Smooth muscle cell (in vitro differentiated cells): Measurements from ENCODE around the gene ADAM29. TPM values are rescaled to one million over a fixed set of nuclear protein-coding genes. Genes with fewer than 3 reads are reported as not detected.
"Not testable (repeated sequence)": the region's sequence is repeated elsewhere in the genome, so short reads cannot be mapped to it uniquely, and the experiment has no call there.

Experiments
- DNase-seq: peaks from one replicate; lab custom pipeline; 2025; ENCODE audit not compliant: unreplicated experiment; lab: John Stamatoyannopoulos, UW
- H2AFZ ChIP-seq: fragments of 200-600 bp; sonication (generic); 2 replicates; pipeline ENCODE4 v1.6.0; 2016; ENCODE audit warnings: antibody characterized with exemption, low read depth, mild to moderate bottlenecking
- H3F3A ChIP-seq: fragments of 200-600 bp; sonication (generic); 2 replicates; pipeline ENCODE4 v1.6.0; 2017; ENCODE audit warnings: antibody characterized with exemption, low read depth
- H3K27ac ChIP-seq: fragments of 200-600 bp; sonication (generic); 2 replicates; pipeline ENCODE4 v1.5.1; 2016; ENCODE audit warnings: low read depth, mild to moderate bottlenecking
- H3K27me3 ChIP-seq: fragments of 200-600 bp; sonication (generic); 2 replicates; pipeline ENCODE4 v1.6.1; 2016; ENCODE audit warnings: low read depth, mild to moderate bottlenecking
- H3K36me3 ChIP-seq: fragments of 200-600 bp; sonication (generic); 2 replicates; pipeline ENCODE4 v1.5.1; 2016; ENCODE audit warnings: low read depth
- H3K4me1 ChIP-seq: fragments of 200-600 bp; sonication (generic); 2 replicates; pipeline ENCODE4 v1.5.1; 2016; ENCODE audit warnings: low read depth
- H3K4me2 ChIP-seq: fragments of 200-600 bp; sonication (generic); 2 replicates; pipeline ENCODE4 v1.6.0; 2016; ENCODE audit warnings: mild to moderate bottlenecking
- H3K4me3 ChIP-seq: fragments of 200-600 bp; sonication (generic); 2 replicates; pipeline ENCODE4 v1.5.1; 2016; ENCODE audit warnings: mild to moderate bottlenecking
- H3K79me2 ChIP-seq: fragments of 200-600 bp; sonication (generic); 2 replicates; pipeline ENCODE4 v1.6.0; 2016; ENCODE audit warnings: low read depth, mild to moderate bottlenecking
- H3K9ac ChIP-seq: fragments of 200-600 bp; sonication (generic); 2 replicates; pipeline ENCODE4 v1.6.0; 2016; ENCODE audit warnings: low read depth
- H3K9me3 ChIP-seq: fragments of 200-600 bp; sonication (generic); replicated peaks from 2 replicates; pipeline ENCODE4 v1.5.1; 2016; ENCODE audit warnings: low read depth
- H4K20me1 ChIP-seq: fragments of 200-600 bp; sonication (generic); 2 replicates; pipeline ENCODE4 v1.6.0; 2016; ENCODE audit warnings: low read depth
- WGBS: methylation state at CpG from one replicate; pipeline ENCODE4 v1.1.7; 2016; ENCODE audit warnings: low lambda C conversion rate; 5-methylcytosine and 5-hydroxymethylcytosine counted together
- polyA plus RNA-seq: library from polyadenylated mRNA; unstranded; fragments of >200 nt; fragmentation: Nextera tagmentation; extraction: Ambion mirVana; gene quantifications from 2 replicates; pipeline ENCODE4 v1.2.1, GENCODE V29; 2016
- total RNA-seq: library from RNA; depleted of rRNA; stranded (reverse); fragments of >200 nt; gene quantifications from 2 replicates; pipeline ENCODE4 v1.2.3, GENCODE V29; 2014
- TF ChIP-seq, protein P1 (sequence below): fragments of 200-600 bp; sonication (generic); IDR thresholded peaks from 2 replicates; pipeline ENCODE4 v1.5.1; 2017; ENCODE audit warnings: borderline replicate concordance, mild to moderate bottlenecking, antibody characterized with exemption; ENCODE audit not compliant: insufficient read depth, poor library complexity, severe bottlenecking

Gene ADAM29
- total and polyA plus RNA-seq, 2 experiments from 2014 or later = not detected

DNA sequence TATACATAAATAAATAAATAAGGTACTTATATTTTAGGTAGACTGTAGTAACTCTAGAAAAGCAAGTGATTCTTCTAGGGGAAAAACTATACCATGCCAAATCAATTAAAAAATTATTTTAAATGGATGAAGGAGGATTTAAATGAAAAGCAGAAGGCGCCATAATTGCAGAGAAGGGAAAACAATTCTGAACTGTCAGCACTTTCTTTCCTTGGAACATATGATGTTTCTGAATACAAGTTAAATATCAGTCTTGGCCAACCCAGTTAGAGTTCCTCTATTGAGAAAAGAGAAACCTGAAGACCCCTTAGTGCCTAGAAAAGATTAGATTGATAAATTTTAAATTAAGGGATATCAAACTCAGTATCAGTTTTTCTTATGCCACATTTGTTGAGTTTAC is 75.8 kb downstream of the ADAM29 start:
- H3K4me1 ChIP-seq = no peaks in the 10 kb centered on the region
- H4K20me1 ChIP-seq = no peaks in the 10 kb centered on the region
- DNase-seq = no peak
- 94% methylated on average over 1 of the region's 1 CpG for WGBS
- H3K27me3 ChIP-seq = no peaks in the 10 kb centered on the region
- no peak overlapping the region for H3K9ac ChIP-seq
- H3K27ac ChIP-seq = no peak overlapping the region
- H2AFZ ChIP-seq = no peak overlapping the region
- TF ChIP-seq, protein P1, sequence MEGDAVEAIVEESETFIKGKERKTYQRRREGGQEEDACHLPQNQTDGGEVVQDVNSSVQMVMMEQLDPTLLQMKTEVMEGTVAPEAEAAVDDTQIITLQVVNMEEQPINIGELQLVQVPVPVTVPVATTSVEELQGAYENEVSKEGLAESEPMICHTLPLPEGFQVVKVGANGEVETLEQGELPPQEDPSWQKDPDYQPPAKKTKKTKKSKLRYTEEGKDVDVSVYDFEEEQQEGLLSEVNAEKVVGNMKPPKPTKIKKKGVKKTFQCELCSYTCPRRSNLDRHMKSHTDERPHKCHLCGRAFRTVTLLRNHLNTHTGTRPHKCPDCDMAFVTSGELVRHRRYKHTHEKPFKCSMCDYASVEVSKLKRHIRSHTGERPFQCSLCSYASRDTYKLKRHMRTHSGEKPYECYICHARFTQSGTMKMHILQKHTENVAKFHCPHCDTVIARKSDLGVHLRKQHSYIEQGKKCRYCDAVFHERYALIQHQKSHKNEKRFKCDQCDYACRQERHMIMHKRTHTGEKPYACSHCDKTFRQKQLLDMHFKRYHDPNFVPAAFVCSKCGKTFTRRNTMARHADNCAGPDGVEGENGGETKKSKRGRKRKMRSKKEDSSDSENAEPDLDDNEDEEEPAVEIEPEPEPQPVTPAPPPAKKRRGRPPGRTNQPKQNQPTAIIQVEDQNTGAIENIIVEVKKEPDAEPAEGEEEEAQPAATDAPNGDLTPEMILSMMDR = no peak
- H3K79me2 ChIP-seq = no peaks in the 10 kb centered on the region
- H3K4me2 ChIP-seq = no peak overlapping the region
- H3F3A ChIP-seq = no peaks in the 10 kb centered on the region
- H3K4me3 ChIP-seq = no peak overlapping the region
- H3K9me3 ChIP-seq = no peaks in the 10 kb centered on the region
- H3K36me3 ChIP-seq = no peaks in the 10 kb centered on the region

DNA sequence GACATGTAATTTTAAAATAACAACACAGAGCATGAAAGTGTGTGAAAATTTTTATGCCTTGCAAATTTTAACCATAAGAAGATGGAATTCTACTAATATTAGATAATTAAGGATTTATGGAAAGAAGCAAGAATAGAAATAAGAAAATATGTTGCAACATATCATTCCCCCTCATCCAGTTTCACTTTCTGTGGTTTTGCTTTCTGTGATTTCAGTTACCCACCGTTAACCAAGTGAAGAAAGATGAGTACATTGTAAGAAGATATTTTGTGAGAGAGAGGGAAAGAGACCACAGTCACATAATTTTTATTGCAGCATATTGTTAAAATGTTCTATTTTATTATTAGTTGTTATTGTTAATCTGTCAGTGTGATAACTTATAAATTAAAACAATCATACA is 77.9 kb downstream of the ADAM29 start:
- WGBS = 79% methylated on average over 1 of the region's 1 CpG
- H3K4me1 ChIP-seq = no peaks in the 10 kb centered on the region
- DNase-seq = no peak
- H3K4me2 ChIP-seq = no peak overlapping the region
- H2AFZ ChIP-seq = no peak overlapping the region
- no peak overlapping the region for H3K27ac ChIP-seq
- H3K79me2 ChIP-seq = no peaks in the 10 kb centered on the region
- TF ChIP-seq, protein P1 = no peak
- no peaks in the 10 kb centered on the region for H4K20me1 ChIP-seq
- no peak overlapping the region for H3K4me3 ChIP-seq
- H3K9ac ChIP-seq = no peak overlapping the region
- H3K36me3 ChIP-seq = no peaks in the 10 kb centered on the region
- no peaks in the 10 kb centered on the region for H3K9me3 ChIP-seq
- no peaks in the 10 kb centered on the region for H3F3A ChIP-seq
- H3K27me3 ChIP-seq = no peaks in the 10 kb centered on the region

DNA sequence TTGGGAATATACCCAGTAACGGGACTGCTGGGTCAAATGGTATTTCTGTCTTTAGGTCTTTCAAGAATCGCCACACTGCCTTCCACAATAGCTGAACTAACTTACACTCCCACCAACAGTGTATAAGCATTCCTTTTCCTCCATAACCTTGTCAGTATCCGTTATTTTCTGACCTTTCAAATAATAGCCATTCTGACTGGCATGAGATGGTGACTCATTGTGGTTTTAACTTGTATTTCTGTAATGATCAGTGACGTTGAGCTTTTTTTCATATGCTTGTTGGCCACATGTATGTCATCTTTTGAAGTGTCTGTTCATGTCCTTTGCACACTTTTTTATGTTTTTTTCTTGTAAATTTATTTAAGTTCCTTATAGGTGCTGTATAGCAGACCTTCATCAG is 81.2 kb downstream of the ADAM29 start:
- 47% methylated on average over 4 of the region's 4 CpGs for WGBS
- no peak overlapping the region for H3K4me2 ChIP-seq
- H3K79me2 ChIP-seq = no peaks in the 10 kb centered on the region
- no peaks in the 10 kb centered on the region for H3K9me3 ChIP-seq
- H4K20me1 ChIP-seq = no peaks in the 10 kb centered on the region
- H3K4me3 ChIP-seq = no peak overlapping the region
- no peak overlapping the region for H3K9ac ChIP-seq
- no peaks in the 10 kb centered on the region for H3K4me1 ChIP-seq
- no peak for DNase-seq
- H3K36me3 ChIP-seq = no peaks in the 10 kb centered on the region
- H2AFZ ChIP-seq = no peak overlapping the region
- no peaks in the 10 kb centered on the region for H3F3A ChIP-seq
- no peak overlapping the region for H3K27ac ChIP-seq
- TF ChIP-seq, protein P1 = no peak
- no peaks in the 10 kb centered on the region for H3K27me3 ChIP-seq

DNA sequence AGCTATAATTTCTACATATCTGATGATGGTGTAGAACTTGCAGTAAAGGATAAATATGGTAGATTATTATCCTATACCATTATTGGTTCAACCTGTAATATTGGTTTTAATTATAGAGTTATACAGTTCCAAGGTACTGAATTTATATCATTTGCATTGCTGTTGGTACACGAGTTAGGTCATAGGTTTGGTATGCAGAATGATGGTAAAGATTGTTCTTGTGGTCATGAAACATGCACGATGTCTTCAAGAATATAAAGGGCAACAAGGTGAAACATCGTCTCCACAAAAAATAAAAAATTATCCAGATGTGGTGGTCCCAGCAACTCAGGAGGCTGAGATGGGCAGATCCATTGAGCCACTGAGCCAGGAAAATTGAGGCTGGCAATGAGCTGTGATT is 99.6 kb downstream of the ADAM29 start:
- no peak overlapping the region for H3K9ac ChIP-seq
- no peak for DNase-seq
- no peaks in the 10 kb centered on the region for H4K20me1 ChIP-seq
- H3K4me2 ChIP-seq = no peak overlapping the region
- H3K27me3 ChIP-seq = no peaks in the 10 kb centered on the region
- no peaks in the 10 kb centered on the region for H3K9me3 ChIP-seq
- TF ChIP-seq, protein P1 = no peak
- H3K4me3 ChIP-seq = no peak overlapping the region
- no peak overlapping the region for H2AFZ ChIP-seq
- H3K4me1 ChIP-seq = no peaks in the 10 kb centered on the region
- 89% methylated on average over 3 of the region's 3 CpGs for WGBS
- no peak overlapping the region for H3K27ac ChIP-seq
- H3F3A ChIP-seq = no peaks in the 10 kb centered on the region
- H3K36me3 ChIP-seq = no peaks in the 10 kb centered on the region
- H3K79me2 ChIP-seq = no peaks in the 10 kb centered on the region

DNA sequence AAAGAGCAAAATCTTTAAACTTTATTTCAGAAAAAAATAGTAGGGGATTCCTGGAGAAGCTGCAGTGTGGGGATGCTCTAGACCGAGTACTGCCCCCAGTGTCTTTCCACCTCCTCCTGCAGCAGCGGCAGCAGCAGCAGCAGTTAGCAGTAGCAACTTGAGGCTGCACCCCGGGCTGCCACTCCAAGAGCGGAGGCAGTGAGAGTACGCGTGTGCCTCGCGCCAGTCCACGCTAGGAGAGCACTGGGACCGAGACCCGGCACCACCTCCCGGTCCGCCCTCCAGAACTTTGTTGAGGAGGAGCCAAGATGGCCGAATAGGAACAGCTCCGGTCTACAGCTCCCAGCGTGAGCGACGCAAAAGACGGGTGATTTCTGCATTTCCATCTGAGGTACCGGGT is 101.3 kb downstream of the ADAM29 start:
- not testable (repeated sequence) for H3K79me2 ChIP-seq, H3K9me3 ChIP-seq, H3K4me3 ChIP-seq, H3K27me3 ChIP-seq, H4K20me1 ChIP-seq, H3K9ac ChIP-seq, H3K4me2 ChIP-seq, H2AFZ ChIP-seq, H3K36me3 ChIP-seq, H3K4me1 ChIP-seq, DNase-seq, H3F3A ChIP-seq, H3K27ac ChIP-seq
- 92% methylated on average over 20 of the region's 20 CpGs for WGBS
